Mesenchymal stem cell (in vitro differentiated cells and primary cell): ENCODE results near the gene FBXO21.

Source experiments
- DNase-seq: peaks from one replicate; pipeline ENCODE4 v3.0.0-alpha.2; 2013
- H2AFZ ChIP-seq: one replicate; pipeline ENCODE4 v1.6.1; 2013; ENCODE audit warnings: low read depth, mild to moderate bottlenecking, control low read depth, inconsistent platforms, low read length, moderate library complexity
- H2AK5ac ChIP-seq: 2 replicates; pipeline ENCODE4 v1.6.1; 2013; ENCODE audit warnings: low read length, moderate library complexity, mild to moderate bottlenecking, inconsistent platforms; ENCODE audit not compliant: severe bottlenecking
- H2BK120ac ChIP-seq: one replicate; pipeline ENCODE4 v1.6.1; 2013; ENCODE audit warnings: low read depth, mild to moderate bottlenecking, inconsistent platforms, low read length, moderate library complexity
- H2BK12ac ChIP-seq, 2 experiments: one replicate each; pipeline ENCODE4 v1.6.1; 2013; ENCODE audit warnings: inconsistent platforms in 2 of 2, low read length in 2 of 2, mild to moderate bottlenecking in 2 of 2, moderate library complexity in 2 of 2, control low read depth in 1 of 2
- H2BK15ac ChIP-seq: one replicate; pipeline ENCODE4 v1.6.1; 2013; ENCODE audit warnings: mild to moderate bottlenecking, low read depth, inconsistent platforms; ENCODE audit not compliant: poor library complexity, severe bottlenecking
- H2BK5ac ChIP-seq: 2 replicates; pipeline ENCODE4 v1.6.1; 2013; ENCODE audit warnings: low read depth, mild to moderate bottlenecking, low read length, control low read depth, inconsistent platforms; ENCODE audit not compliant: poor library complexity, severe bottlenecking
- H3K14ac ChIP-seq, 2 experiments: one replicate each; pipeline ENCODE4 v1.6.1; 2013; ENCODE audit warnings: inconsistent platforms in 2 of 2, low read length in 2 of 2, control low read depth in 1 of 2, mild to moderate bottlenecking in 1 of 2, moderate library complexity in 1 of 2
- H3K18ac ChIP-seq, 2 experiments: one replicate each; pipeline ENCODE4 v1.6.1; 2013; ENCODE audit warnings: inconsistent platforms in 2 of 2, low read length in 2 of 2, control low read depth in 1 of 2, low read depth in 1 of 2, mild to moderate bottlenecking in 1 of 2
- H3K23ac ChIP-seq, 2 experiments: one replicate each; pipeline ENCODE4 v1.6.1; 2013; ENCODE audit warnings: inconsistent platforms in 2 of 2, low read length in 2 of 2, mild to moderate bottlenecking in 2 of 2, moderate library complexity in 2 of 2, control low read depth in 1 of 2
- H3K27ac ChIP-seq: 2 replicates; pipeline ENCODE4 v1.5.1; 2013; ENCODE audit warnings: mild to moderate bottlenecking, moderate library complexity, low read length, control low read depth, inconsistent platforms; ENCODE audit not compliant: poor library complexity, severe bottlenecking
- H3K27me3 ChIP-seq, 2 experiments: 2 replicates each; pipeline versions ENCODE4 v1.6.1 to v1.7.0; 2013; ENCODE audit warnings: low read length in 2 of 2, mild to moderate bottlenecking in 2 of 2, moderate library complexity in 2 of 2, control low read depth in 1 of 2, inconsistent platforms in 1 of 2; ENCODE audit not compliant: control insufficient read depth in 1 of 2, insufficient read depth in 1 of 2
- H3K36me3 ChIP-seq, 2 experiments: 2 replicates each; pipeline versions ENCODE4 v1.6.1 to v1.7.0; 2013; ENCODE audit warnings: low read length in 2 of 2, control low read depth in 1 of 2, inconsistent platforms in 1 of 2, low read depth in 1 of 2, mild to moderate bottlenecking in 1 of 2; ENCODE audit not compliant: insufficient read depth in 2 of 2, control insufficient read depth in 1 of 2
- H3K4ac ChIP-seq, 2 experiments: one replicate each; pipeline ENCODE4 v1.6.1; 2013; ENCODE audit warnings: inconsistent platforms in 2 of 2, low read length in 2 of 2, mild to moderate bottlenecking in 2 of 2, moderate library complexity in 2 of 2, control low read depth in 1 of 2, low read depth in 1 of 2
- H3K4me1 ChIP-seq: 2 replicates; pipeline ENCODE4 v1.6.1; 2013; ENCODE audit warnings: low read depth, low read length, control low read depth; ENCODE audit not compliant: control insufficient read depth, insufficient read depth
- H3K4me2 ChIP-seq: 2 replicates; pipeline ENCODE4 v1.6.1; 2013; ENCODE audit warnings: low read length, mild to moderate bottlenecking, inconsistent platforms; ENCODE audit not compliant: poor library complexity, severe bottlenecking
- H3K4me3 ChIP-seq, 2 experiments: 2 replicates each; pipeline versions ENCODE4 v1.5.1 to v1.7.0; 2013; ENCODE audit warnings: low read length in 2 of 2, mild to moderate bottlenecking in 2 of 2, control low read depth in 1 of 2, low read depth in 1 of 2; ENCODE audit not compliant: insufficient read depth in 1 of 2
- H3K79me1 ChIP-seq: replicated peaks from 2 replicates; pipeline ENCODE4 v1.6.1; 2013; ENCODE audit warnings: mild to moderate bottlenecking, control low read depth, low read length, inconsistent platforms; ENCODE audit not compliant: poor library complexity, severe bottlenecking
- H3K9ac ChIP-seq: 2 replicates; pipeline ENCODE4 v1.7.0; 2013; ENCODE audit warnings: mild to moderate bottlenecking, low read length, moderate library complexity
- H3K9me3 ChIP-seq: 2 replicates; pipeline ENCODE4 v1.7.0; 2013; ENCODE audit warnings: mild to moderate bottlenecking, low read length; ENCODE audit not compliant: control insufficient read depth
- H4K8ac ChIP-seq: one replicate; pipeline ENCODE4 v1.6.1; 2013; ENCODE audit warnings: inconsistent platforms, mild to moderate bottlenecking, low read length, moderate library complexity
- H4K91ac ChIP-seq: one replicate; pipeline ENCODE4 v1.6.1; 2013; ENCODE audit warnings: mild to moderate bottlenecking, low read length, inconsistent platforms
- WGBS: methylation state at CpG from one replicate; pipeline ENCODE4 v1.1.7; 2013; ENCODE audit warnings: mixed read lengths; 5-methylcytosine and 5-hydroxymethylcytosine counted together

FBXO21 gene

GRCh38 chr12:117168976-117169375 is 21.3 kb downstream of the FBXO21 start:
- no peak overlapping the region for H2AK5ac ChIP-seq
- H3K14ac ChIP-seq, result no peak overlapping the region
- no peak overlapping the region for H3K4ac ChIP-seq
- peaks cover 23% of the 10 kb centered on the region for H3K79me1 ChIP-seq
- H4K91ac ChIP-seq, result no peak overlapping the region
- DNase-seq, result no peak
- H2BK15ac ChIP-seq, result no peak overlapping the region
- no peak overlapping the region for H3K9ac ChIP-seq
- H3K4me3 ChIP-seq, result no peak overlapping the region
- H2AFZ ChIP-seq, result no peak overlapping the region
- H3K36me3 ChIP-seq, result peaks cover 42 to 83% of the 10 kb centered on the region in 2 experiments
- no peak overlapping the region for H2BK12ac ChIP-seq
- H3K9me3 ChIP-seq, result no peaks in the 10 kb centered on the region
- no peak overlapping the region for H3K18ac ChIP-seq
- H2BK120ac ChIP-seq, result no peak overlapping the region
- no peaks in the 10 kb centered on the region for H3K27me3 ChIP-seq
- WGBS, result 100% methylated on average over 3 of the region's 3 CpGs
- no peaks in the 10 kb centered on the region for H3K4me1 ChIP-seq
- no peak overlapping the region for H4K8ac ChIP-seq
- H3K4me2 ChIP-seq, result no peak overlapping the region
- H3K23ac ChIP-seq, result no peak overlapping the region
- no peak overlapping the region for H3K27ac ChIP-seq
- H2BK5ac ChIP-seq, result no peak overlapping the region

DNA sequence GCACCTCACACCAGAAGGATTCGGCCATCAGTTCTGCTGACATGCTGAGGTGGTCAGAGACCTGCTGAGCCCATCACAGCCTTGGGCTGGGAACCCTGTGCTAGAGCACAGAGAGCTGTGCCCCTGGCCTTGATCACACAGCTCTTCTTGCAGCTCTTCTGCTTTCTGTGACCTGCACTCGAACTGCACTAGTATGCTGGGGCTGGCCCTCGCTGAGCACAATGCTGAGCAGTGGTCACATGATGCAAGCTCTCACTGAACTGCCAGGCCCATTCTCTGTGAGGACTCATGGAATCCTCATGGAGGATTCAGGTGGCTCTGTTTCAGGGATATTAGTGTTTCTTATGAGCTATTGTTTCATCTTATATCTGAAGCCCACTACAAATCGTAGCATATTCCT is 22.5 kb downstream of the FBXO21 start:
- Histone ChIP-seq H2BK12ac (no peak overlapping the region), H3K27me3 (no peaks in the 10 kb centered on the region), H2BK120ac (no peak overlapping the region), H4K8ac (no peak overlapping the region), H2AK5ac (no peak overlapping the region), H2AFZ (no peak overlapping the region), H3K18ac (peak overlapping the region in 1 of 2 experiments; percentile 0), H3K36me3 (peaks cover 42 to 83% of the 10 kb centered on the region in 2 experiments), H3K79me1 (peaks cover 23% of the 10 kb centered on the region), H3K27ac (no peak overlapping the region), H3K14ac (peak overlapping the region in 1 of 2 experiments; percentile 59), H2BK5ac (no peak overlapping the region), H2BK15ac (no peak overlapping the region), H3K23ac (no peak overlapping the region), H4K91ac (no peak overlapping the region), H3K4me1 (no peaks in the 10 kb centered on the region), H3K9me3 (no peaks in the 10 kb centered on the region), H3K4me3 (no peak overlapping the region), H3K9ac (no peak overlapping the region), H3K4me2 (no peak overlapping the region), H3K4ac (no peak overlapping the region)
- no peak for DNase-seq
- 89% methylated on average over 4 of the region's 4 CpGs for WGBS

GRCh38 chr12:117166107-117166506 is 24.2 kb downstream of the FBXO21 start:
- H3K4me3 ChIP-seq, result no peak overlapping the region
- H2BK120ac ChIP-seq, result no peak overlapping the region
- H2BK12ac ChIP-seq, result no peak overlapping the region
- peaks cover 33% of the 10 kb centered on the region for H3K79me1 ChIP-seq
- no peak overlapping the region for H3K27ac ChIP-seq
- H2AFZ ChIP-seq, result no peak overlapping the region
- H3K14ac ChIP-seq, result no peak overlapping the region
- H2BK15ac ChIP-seq, result no peak overlapping the region
- no peak overlapping the region for H2BK5ac ChIP-seq
- no peak overlapping the region for H3K9ac ChIP-seq
- H3K4me2 ChIP-seq, result no peak overlapping the region
- H3K27me3 ChIP-seq, result no peaks in the 10 kb centered on the region
- DNase-seq, result no peak
- 100% methylated on average over 4 of the region's 4 CpGs for WGBS
- peaks cover 55 to 84% of the 10 kb centered on the region in 2 experiments for H3K36me3 ChIP-seq
- no peak overlapping the region for H4K8ac ChIP-seq
- no peak overlapping the region for H3K23ac ChIP-seq
- H3K4ac ChIP-seq, result no peak overlapping the region
- H3K4me1 ChIP-seq, result no peaks in the 10 kb centered on the region
- no peak overlapping the region for H2AK5ac ChIP-seq
- H4K91ac ChIP-seq, result no peak overlapping the region
- no peaks in the 10 kb centered on the region for H3K9me3 ChIP-seq
- no peak overlapping the region for H3K18ac ChIP-seq

- no peak overlapping the region for H4K91ac ChIP-seq
- H3K4me1 ChIP-seq, result no peaks in the 10 kb centered on the region
- H3K23ac ChIP-seq, result no peak overlapping the region
- whole genome bisulfite sequencing, result 98% methylated on average over 4 of the region's 5 CpGs
- no peak overlapping the region for H4K8ac ChIP-seq
- H2BK15ac ChIP-seq, result no peak overlapping the region
- no peak for DNase-seq
- H3K4me3 ChIP-seq, result no peak overlapping the region
- no peak overlapping the region for H2BK12ac ChIP-seq
- H3K9me3 ChIP-seq, result no peaks in the 10 kb centered on the region
- H3K4ac ChIP-seq, result no peak overlapping the region
- H3K14ac ChIP-seq, result no peak overlapping the region
- no peak overlapping the region for H3K9ac ChIP-seq
- H3K36me3 ChIP-seq, result peaks cover 58 to 82% of the 10 kb centered on the region in 2 experiments
- H2BK5ac ChIP-seq, result no peak overlapping the region
- H3K27ac ChIP-seq, result no peak overlapping the region
- peaks cover 34% of the 10 kb centered on the region for H3K79me1 ChIP-seq
- H3K27me3 ChIP-seq, result no peaks in the 10 kb centered on the region
- H2AK5ac ChIP-seq, result no peak overlapping the region
- no peak overlapping the region for H2BK120ac ChIP-seq
- no peak overlapping the region for H2AFZ ChIP-seq
- H3K18ac ChIP-seq, result no peak overlapping the region
- no peak overlapping the region for H3K4me2 ChIP-seq
Measured at GRCh38 chr12:117165342-117165741, 24.9 kb downstream of the FBXO21 start.
